Endothelial cell of umbilical vein (primary cell): ENCODE measurements around the gene SIN3B. TPM values are rescaled to one million over a fixed set of nuclear protein-coding genes. Genes with fewer than 3 reads are reported as not detected.

Experiments used
- BruUV-seq: library from RNA; stranded (reverse); fragments of 400-500 nt; replicated peaks from 2 replicates; lab custom pipeline; 2021; lab: Mats Ljungman, UMichigan
- CTCF ChIA-PET: fragments of 300-600, 350-600 bp; sonication (Branson Sonifier 250); formaldehyde crosslinking; loops from one replicate; lab custom pipeline; 2021; ENCODE audit warnings: antibody characterized with exemption, inconsistent platforms; lab: Charles Lee
- POLR2A ChIA-PET: fragments of 300-600, 350-600 bp; sonication (Branson Sonifier 250); formaldehyde crosslinking; loops from one replicate; lab custom pipeline; 2021; ENCODE audit warnings: antibody characterized with exemption, inconsistent platforms; lab: Charles Lee
- DNase-seq: peaks from one replicate; pipeline ENCODE4 v3.0.0-alpha.2; 2011; ENCODE audit warnings: low read depth, low spot score
- FAIRE-seq: peaks from 2 replicates; lab custom pipeline; 2011; peaks lifted over from hg19 to GRCh38; lab: Jason Lieb, UNC
- H2AFZ ChIP-seq: 2 replicates; pipeline ENCODE4 v1.6.0; 2012; ENCODE audit warnings: low read depth, low read length, control low read depth, inconsistent platforms
- H3K27ac ChIP-seq: 2 replicates; pipeline ENCODE4 v1.5.1; 2011; ENCODE audit warnings: low read depth, mild to moderate bottlenecking, control low read depth, low read length, moderate library complexity; ENCODE audit not compliant: insufficient read depth
- H3K27me3 ChIP-seq, 2 experiments: 2 replicates each; pipeline versions ENCODE4 v1.6.0 to v1.6.1; 2011; ENCODE audit warnings: low read length in 2 of 2, mixed read lengths in 1 of 2; ENCODE audit not compliant: control insufficient read depth in 2 of 2, insufficient read depth in 2 of 2
- H3K36me3 ChIP-seq, 2 experiments: 2 replicates in 1 of 2; 3 replicates in 1 of 2; pipeline ENCODE4 v1.5.1; 2011; ENCODE audit warnings: low read length in 2 of 2, mild to moderate bottlenecking in 1 of 2, moderate library complexity in 1 of 2; ENCODE audit not compliant: control insufficient read depth in 2 of 2, insufficient read depth in 2 of 2; ENCODE audit errors: extremely low read depth in 1 of 2
- H3K4me1 ChIP-seq: 3 replicates; pipeline ENCODE4 v1.5.1; 2011; ENCODE audit warnings: mild to moderate bottlenecking, low read length; ENCODE audit not compliant: control insufficient read depth, insufficient read depth; ENCODE audit errors: extremely low read depth
- H3K4me2 ChIP-seq: 2 replicates; pipeline ENCODE4 v1.6.1; 2011; ENCODE audit warnings: low read length, control low read depth, mixed read lengths; ENCODE audit not compliant: insufficient read depth
- H3K4me3 ChIP-seq, 3 experiments: fragments of 200-600 bp in 1 of 3; sonication (generic), shearing (Covaris generic) in 1 of 3; replicated peaks in 1 of 3; 2 replicates each; pipeline ENCODE4 v1.5.1; 2011 to 2016; ENCODE audit warnings: control low read depth in 3 of 3, low read length in 3 of 3, mild to moderate bottlenecking in 2 of 3, inconsistent platforms in 1 of 3, low read depth in 1 of 3, moderate library complexity in 1 of 3; ENCODE audit not compliant: insufficient read depth in 1 of 3
- H3K79me2 ChIP-seq: 2 replicates; pipeline ENCODE4 v1.6.0; 2012; ENCODE audit warnings: low read length, inconsistent platforms; ENCODE audit not compliant: control insufficient read depth, insufficient read depth
- H3K9ac ChIP-seq: replicated peaks from 2 replicates; pipeline ENCODE3; 2011; ENCODE audit warnings: low read length, control low read depth; ENCODE audit not compliant: insufficient read depth; ENCODE audit errors: extremely low read depth
- H3K9me1 ChIP-seq: replicated peaks from 3 replicates; pipeline ENCODE4 v1.6.0; 2011; ENCODE audit warnings: mild to moderate bottlenecking, low read length; ENCODE audit not compliant: control insufficient read depth, insufficient read depth; ENCODE audit errors: extremely low read depth
- H3K9me3 ChIP-seq: replicated peaks from 2 replicates; pipeline ENCODE4 v1.5.1; 2012; ENCODE audit warnings: low read length, inconsistent platforms; ENCODE audit not compliant: control insufficient read depth, insufficient read depth
- H4K20me1 ChIP-seq: replicated peaks from 2 replicates; pipeline ENCODE3; 2011; ENCODE audit warnings: mild to moderate bottlenecking, low read length; ENCODE audit not compliant: control insufficient read depth, insufficient read depth; ENCODE audit errors: extremely low read depth
- CTCF ChIP-seq, 2 donors: IDR thresholded peaks; 1 replicate in 1 of 2; 2 replicates in 1 of 2; pipeline ENCODE4 v1.5.1; 2011; ENCODE audit warnings: low read length in 2 of 2, mild to moderate bottlenecking in 2 of 2, moderate library complexity in 2 of 2, control low read depth in 1 of 2, inconsistent platforms in 1 of 2, low read depth in 1 of 2; ENCODE audit not compliant: insufficient read depth in 1 of 2; ENCODE audit errors: extremely low read depth in 1 of 2
- EZH2 ChIP-seq: IDR thresholded peaks from 2 replicates; pipeline ENCODE4 v1.6.1; 2012; ENCODE audit warnings: borderline replicate concordance, low read depth, mild to moderate bottlenecking, moderate library complexity, low read length, inconsistent platforms; ENCODE audit not compliant: severe bottlenecking
- FOS ChIP-seq: IDR thresholded peaks from 2 replicates; pipeline ENCODE4 v1.6.1; 2011; ENCODE audit warnings: mild to moderate bottlenecking, low read length, moderate library complexity, borderline replicate concordance; ENCODE audit not compliant: insufficient read depth
- GATA2 ChIP-seq: IDR thresholded peaks from 2 replicates; pipeline ENCODE4 v1.7.0; 2011; ENCODE audit warnings: low read depth, mild to moderate bottlenecking, moderate library complexity, mixed read lengths, low read length; ENCODE audit not compliant: insufficient read length, insufficient read depth
- JUN ChIP-seq: IDR thresholded peaks from 2 replicates; pipeline ENCODE4 v1.6.1; 2011; ENCODE audit warnings: borderline replicate concordance, low read depth; ENCODE audit not compliant: insufficient read length, insufficient read depth
- MYC ChIP-seq: IDR thresholded peaks from one replicate; pipeline ENCODE4 v1.6.1; 2011; ENCODE audit warnings: mild to moderate bottlenecking, low read depth, low read length
- POLR2A ChIP-seq: IDR thresholded peaks from 2 replicates; pipeline ENCODE4 v1.6.1; 2012; ENCODE audit warnings: low read depth, mild to moderate bottlenecking, control low read depth, low read length
- POLR2AphosphoS5 ChIP-seq: IDR thresholded peaks from 2 replicates; pipeline ENCODE4 v1.6.1; 2012; ENCODE audit warnings: low read depth, mild to moderate bottlenecking, control low read depth, low read length, moderate library complexity; ENCODE audit not compliant: insufficient read depth
- dilution Hi-C: fragments of 300-500 bp; cut with MboI; formaldehyde crosslinking; loops from one replicate; pipeline ENCODE4 v1.15.0; 2019; ENCODE audit warnings: low sequenced_read_pairs; ENCODE audit not compliant: extremely low pct_ligation_motif_present
- intact Hi-C: fragments of 100-400 bp; cut with micrococcal nuclease; formaldehyde crosslinking; loops from one replicate; pipeline ENCODE4 v1.10.0; 2022
- polyA plus RNA-seq, 4 experiments: library from polyadenylated mRNA; depleted of rRNA in 3 of 4; stranded (reverse) in 3 of 4; unstranded in 1 of 4; fragments of >200 nt; gene quantifications; 2 replicates each; pipeline versions ENCODE4 v1.2.1 to v1.2.3, GENCODE V29; 2011 to 2012; ENCODE audit warnings: missing spikeins in 1 of 4
- total RNA-seq: library from RNA; stranded (reverse); gene quantifications from 2 replicates; pipeline ENCODE4 v1.2.3, GENCODE V29; 2021
- TF ChIP-seq, protein P1 (sequence below): IDR thresholded peaks from 2 replicates; pipeline ENCODE4 v1.6.1; 2011; ENCODE audit not compliant: insufficient read depth, insufficient read length

SIN3B gene
- total and polyA plus RNA-seq, 2 donors (not counting 3 experiments of a cell fraction or from before 2014, with no cell fraction given) = 46.2 to 75.0 TPM

GRCh38 chr19:16888629-16889365 lies 59.6 kb downstream of the SIN3B start, which contains the start of gene F2RL3:
Gene F2RL3, plus strand, starts transcription at chr19:16888999. Its CDS starts 191 bp downstream, at chr19:16889190.
- peak within 1 kb of the TSS; percentile 40 for H3K27ac ChIP-seq
- DNase-seq = peak; percentile 73

More at GRCh38 chr19:16888629-16889365, 59.6 kb downstream of the SIN3B start, which contains the start of gene F2RL3:
- BruUV-seq = TSS peak; percentile 29
- ChIA-PET CTCF (interaction anchor here (1.0 kb wide), 1 partner anchor 394 kb away, joined by 3 read pairs; no protein-coding TSS in a partner anchor), POLR2A (no interaction called here)
- Histone ChIP-seq H3K4me1 (peaks cover 14% of the 10 kb centered on the region), H3K4me2 (no peak within 1 kb of the TSS), H3K9me1 (no peaks in the 10 kb centered on the region), H3K79me2 (no peaks in the 10 kb centered on the region), H3K36me3 (no peaks in the 10 kb centered on the region), H3K9me3 (no peaks in the 10 kb centered on the region), H4K20me1 (no peaks in the 10 kb centered on the region), H3K27me3 (no peaks in the 10 kb centered on the region), H3K9ac (peak within 1 kb of the TSS; percentile 17), H2AFZ (peak within 1 kb of the TSS; percentile 17), H3K4me3 (no peak within 1 kb of the TSS)
- TF ChIP-seq POLR2AphosphoS5 = peak; percentile 56
- TF ChIP-seq POLR2A = no peak
- no peak for TF ChIP-seq CTCF (IDR thresholded peaks at IDR 0.05; ENCODE audit: extremely low read depth in 1 of 2, insufficient read depth in 1 of 2, low read depth in 1 of 2, low read length in 2 of 2)
- peak; percentile 11 for TF ChIP-seq FOS
- TF ChIP-seq JUN = no peak
- TF ChIP-seq, protein P1, sequence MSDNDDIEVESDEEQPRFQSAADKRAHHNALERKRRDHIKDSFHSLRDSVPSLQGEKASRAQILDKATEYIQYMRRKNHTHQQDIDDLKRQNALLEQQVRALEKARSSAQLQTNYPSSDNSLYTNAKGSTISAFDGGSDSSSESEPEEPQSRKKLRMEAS = peak; percentile 58
- TF ChIP-seq GATA2 = peak; percentile 17
- TF ChIP-seq MYC = no peak
- TF ChIP-seq EZH2 = no peak
- FAIRE-seq = peak; percentile 57
- intact Hi-C loops = loop anchor here (1.0 to 5.0 kb wide), 4 partner anchors 9 to 36 kb away; no protein-coding TSS in a partner anchor
- dilution Hi-C loops = no loop called here
